ENCODE results near the gene TNIK.

DNA sequence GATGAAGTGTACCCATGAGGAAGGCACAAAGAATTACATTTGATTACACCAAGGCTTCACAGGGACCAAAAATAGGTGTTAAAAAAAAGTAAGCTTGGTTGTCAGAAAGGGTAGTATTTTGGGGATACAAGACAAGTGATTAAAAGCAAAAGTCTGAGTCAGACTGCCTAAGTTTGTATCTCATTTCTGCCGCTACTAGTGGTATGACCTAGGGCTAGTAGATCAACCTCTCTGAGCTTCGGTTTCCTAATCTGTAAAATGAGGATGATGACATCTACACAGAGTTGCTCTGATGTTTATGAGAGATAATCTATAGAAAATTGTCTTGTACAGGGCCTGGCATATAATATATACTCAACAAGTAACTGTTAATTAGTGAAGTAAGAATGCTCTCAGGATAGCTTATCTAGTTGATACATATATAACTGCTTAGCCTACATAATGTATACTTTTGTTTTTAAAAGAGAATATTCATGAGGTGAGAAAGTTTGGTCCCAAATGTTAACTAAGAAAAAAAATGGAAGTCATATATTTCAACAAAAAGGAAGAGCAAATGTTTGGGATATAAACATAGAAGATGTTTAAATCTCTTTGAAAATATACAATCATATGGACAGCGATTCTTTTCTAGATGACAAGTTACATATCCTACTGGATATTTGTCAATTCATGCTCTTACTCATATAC, 270.7 kb downstream of the TNIK start:
- TF ChIP-seq, protein P1, sequence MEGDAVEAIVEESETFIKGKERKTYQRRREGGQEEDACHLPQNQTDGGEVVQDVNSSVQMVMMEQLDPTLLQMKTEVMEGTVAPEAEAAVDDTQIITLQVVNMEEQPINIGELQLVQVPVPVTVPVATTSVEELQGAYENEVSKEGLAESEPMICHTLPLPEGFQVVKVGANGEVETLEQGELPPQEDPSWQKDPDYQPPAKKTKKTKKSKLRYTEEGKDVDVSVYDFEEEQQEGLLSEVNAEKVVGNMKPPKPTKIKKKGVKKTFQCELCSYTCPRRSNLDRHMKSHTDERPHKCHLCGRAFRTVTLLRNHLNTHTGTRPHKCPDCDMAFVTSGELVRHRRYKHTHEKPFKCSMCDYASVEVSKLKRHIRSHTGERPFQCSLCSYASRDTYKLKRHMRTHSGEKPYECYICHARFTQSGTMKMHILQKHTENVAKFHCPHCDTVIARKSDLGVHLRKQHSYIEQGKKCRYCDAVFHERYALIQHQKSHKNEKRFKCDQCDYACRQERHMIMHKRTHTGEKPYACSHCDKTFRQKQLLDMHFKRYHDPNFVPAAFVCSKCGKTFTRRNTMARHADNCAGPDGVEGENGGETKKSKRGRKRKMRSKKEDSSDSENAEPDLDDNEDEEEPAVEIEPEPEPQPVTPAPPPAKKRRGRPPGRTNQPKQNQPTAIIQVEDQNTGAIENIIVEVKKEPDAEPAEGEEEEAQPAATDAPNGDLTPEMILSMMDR (IDR thresholded peaks at IDR 0.05; ENCODE audit: low read depth, low read length): no peak
- TF ChIP-seq EZH2phosphoT487 (IDR thresholded peaks at IDR 0.05; ENCODE audit: low read depth): no peak
